Peyer's patch (tissue), 4 donors: Measurements from ENCODE around the gene CA4.

Source experiments
- POLR2A ChIP-seq, 2 donors: fragments of 450-650 bp; IDR thresholded peaks; one replicate each; pipeline ENCODE4 v1.5.1; 2017; ENCODE audit warnings: antibody characterized with exemption in 2 of 2, mild to moderate bottlenecking in 2 of 2, moderate library complexity in 2 of 2
- TF ChIP-seq, protein P1 (sequence below), 6 experiments: fragments of 450-650 bp in 4 of 6; fragments of 200-600 bp in 2 of 6; sonication (generic) in 1 of 6; IDR thresholded peaks; one replicate each; pipeline ENCODE4 v1.5.1; 2017 to 2019; ENCODE audit warnings: antibody characterized with exemption in 6 of 6, mild to moderate bottlenecking in 3 of 6, moderate library complexity in 1 of 6

DNA sequence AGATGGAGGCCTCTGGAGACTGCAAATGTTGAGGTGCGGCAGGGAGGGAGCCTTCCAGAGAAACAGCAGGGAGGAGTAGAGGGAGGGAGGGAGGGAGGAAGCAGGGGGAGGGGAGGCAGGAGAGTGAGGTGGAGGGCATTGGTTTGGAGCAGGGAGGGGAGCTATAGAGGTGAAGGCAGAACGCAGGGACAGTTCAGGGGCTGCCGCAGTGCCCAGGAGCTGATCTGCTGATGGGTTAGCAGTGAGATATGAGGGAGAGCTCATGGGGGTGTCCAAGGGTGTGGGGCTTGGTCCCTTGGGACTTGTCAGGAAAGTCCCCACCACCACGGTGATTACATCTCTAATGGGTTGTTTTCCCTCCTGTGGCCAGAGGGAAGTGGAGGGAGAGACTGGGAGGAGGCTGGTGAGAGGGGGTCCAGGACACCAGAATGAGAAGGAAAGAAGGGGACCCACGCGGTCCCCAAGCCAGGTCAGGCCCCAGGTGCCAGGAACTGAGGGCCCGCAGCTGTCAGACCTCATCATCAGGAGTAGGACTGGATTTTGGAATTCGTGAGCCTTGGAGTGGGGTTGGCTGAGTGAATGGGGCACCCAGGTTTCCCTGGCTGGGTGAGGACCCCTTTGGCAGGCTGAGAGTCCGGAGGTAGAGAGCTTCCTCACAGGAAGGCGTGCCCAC lies 11.2 kb downstream of the CA4 start:
- TF ChIP-seq, protein P1, sequence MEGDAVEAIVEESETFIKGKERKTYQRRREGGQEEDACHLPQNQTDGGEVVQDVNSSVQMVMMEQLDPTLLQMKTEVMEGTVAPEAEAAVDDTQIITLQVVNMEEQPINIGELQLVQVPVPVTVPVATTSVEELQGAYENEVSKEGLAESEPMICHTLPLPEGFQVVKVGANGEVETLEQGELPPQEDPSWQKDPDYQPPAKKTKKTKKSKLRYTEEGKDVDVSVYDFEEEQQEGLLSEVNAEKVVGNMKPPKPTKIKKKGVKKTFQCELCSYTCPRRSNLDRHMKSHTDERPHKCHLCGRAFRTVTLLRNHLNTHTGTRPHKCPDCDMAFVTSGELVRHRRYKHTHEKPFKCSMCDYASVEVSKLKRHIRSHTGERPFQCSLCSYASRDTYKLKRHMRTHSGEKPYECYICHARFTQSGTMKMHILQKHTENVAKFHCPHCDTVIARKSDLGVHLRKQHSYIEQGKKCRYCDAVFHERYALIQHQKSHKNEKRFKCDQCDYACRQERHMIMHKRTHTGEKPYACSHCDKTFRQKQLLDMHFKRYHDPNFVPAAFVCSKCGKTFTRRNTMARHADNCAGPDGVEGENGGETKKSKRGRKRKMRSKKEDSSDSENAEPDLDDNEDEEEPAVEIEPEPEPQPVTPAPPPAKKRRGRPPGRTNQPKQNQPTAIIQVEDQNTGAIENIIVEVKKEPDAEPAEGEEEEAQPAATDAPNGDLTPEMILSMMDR (IDR thresholded peaks at IDR 0.05): no peak
- TF ChIP-seq POLR2A (IDR thresholded peaks at IDR 0.05): no peak
